DLD1 (cell line): ENCODE measurements around the gene GSN.

Source experiments
- in situ Hi-C: cut with HindIII; loops from 2 replicates; pipeline ENCODE4 v1.10.0; 2017; ENCODE audit warnings: low sequenced_read_pairs

Gene GSN

DNA sequence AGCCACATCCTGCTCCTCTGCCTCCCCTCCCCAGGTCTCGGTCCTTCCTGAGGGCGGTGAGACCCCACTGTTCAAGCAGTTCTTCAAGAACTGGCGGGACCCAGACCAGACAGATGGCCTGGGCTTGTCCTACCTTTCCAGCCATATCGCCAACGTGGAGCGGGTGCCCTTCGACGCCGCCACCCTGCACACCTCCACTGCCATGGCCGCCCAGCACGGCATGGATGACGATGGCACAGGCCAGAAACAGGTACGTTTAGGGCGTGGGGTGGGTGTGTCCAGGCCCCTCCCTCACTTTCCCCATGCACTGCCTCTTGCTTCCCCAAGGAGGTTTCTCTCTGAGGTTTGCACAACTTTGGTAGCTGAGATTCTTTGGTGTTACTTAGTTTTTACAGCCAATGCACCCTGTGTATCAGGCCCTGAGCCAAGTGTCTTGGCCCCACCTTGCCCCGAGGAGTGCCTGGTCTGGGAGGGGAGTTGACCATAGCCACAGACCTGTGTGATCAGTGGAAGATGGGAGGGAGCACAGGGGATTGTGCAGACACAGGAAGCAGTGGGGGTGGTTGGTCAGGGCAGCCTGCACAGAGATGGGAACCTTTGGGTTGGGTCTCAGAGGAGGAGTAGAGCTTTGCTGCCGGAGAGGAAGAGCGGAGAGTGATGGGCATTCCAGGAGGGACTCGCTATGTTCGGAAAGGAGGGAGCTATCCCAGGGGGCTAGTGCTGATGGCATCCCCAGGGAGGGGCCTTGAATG lies 50.8 kb downstream of the GSN start:
- in situ Hi-C loops = no loop called here

DNA sequence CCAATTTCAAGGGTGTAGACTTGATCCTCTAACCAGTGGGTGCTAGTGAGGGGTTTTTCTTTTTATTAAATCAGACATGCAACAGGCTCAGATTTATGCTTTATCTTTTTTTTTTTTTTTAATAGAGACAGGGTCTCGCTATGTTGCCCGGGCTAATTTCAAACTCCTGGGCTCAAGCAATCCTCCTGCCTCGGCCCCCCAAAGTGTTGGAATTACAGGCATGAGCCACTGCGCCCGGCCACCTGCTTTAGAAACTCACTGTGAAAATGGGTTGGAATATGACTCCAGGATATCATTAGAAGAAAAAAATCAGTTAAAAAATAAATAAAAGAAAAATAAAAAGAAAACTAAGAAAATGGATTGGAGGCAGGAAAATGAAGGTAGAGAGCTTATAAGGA lies 51.4 kb downstream of the GSN start:
- in situ Hi-C loops = no loop called here

DNA sequence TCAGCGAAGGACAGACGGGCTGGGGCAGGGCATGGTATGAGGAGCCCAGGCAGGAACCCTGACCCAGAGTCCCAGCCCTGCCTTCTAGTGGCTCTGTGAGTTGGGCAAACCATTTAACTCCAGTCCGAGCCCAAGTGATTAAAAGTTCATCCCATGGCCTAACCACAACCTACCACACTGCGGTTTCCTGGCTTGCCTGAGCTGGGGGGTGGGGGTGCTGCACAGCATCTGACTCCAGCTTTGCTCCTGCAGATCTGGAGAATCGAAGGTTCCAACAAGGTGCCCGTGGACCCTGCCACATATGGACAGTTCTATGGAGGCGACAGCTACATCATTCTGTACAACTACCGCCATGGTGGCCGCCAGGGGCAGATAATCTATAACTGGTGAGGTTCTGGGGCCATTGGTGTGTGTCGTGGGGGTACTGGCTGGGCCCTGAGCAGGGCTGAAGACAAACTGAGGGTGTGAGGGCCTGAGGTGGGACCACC lies 53.1 kb downstream of the GSN start:
- in situ Hi-C loops = no loop called here

DNA sequence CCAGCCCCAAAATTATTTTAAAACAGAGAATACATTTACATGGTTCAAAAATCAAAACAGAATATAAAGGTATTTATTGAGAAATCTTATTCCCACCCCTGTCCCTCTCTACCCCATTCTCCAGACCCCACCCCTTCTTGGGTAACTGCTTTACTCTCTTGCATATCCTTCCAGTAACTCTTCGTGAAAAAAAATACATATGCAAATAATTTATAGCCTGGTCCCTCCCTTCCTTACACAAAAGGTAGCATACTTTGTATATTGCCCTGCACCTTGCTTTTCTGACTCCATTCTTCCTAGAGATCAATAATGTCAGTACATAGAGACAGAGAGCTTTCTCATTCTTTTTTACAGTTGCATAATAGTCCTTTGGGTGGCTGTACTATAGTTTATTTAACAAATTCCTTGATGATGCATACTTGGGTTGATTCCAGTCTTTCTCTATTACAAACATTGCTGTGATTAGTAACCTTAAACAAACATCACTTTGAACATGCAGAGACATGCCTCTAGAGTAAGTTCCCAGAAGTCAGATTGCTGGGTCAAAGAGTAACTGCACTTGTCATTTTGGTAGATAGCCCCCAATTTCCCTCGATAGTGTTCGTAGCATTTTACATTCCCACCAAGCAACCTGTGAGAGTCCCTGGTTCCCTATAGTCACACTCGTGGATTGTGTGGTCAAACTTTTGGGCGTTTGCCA lies 54.2 kb downstream of the GSN start:
- in situ Hi-C loops = no loop called here

DNA sequence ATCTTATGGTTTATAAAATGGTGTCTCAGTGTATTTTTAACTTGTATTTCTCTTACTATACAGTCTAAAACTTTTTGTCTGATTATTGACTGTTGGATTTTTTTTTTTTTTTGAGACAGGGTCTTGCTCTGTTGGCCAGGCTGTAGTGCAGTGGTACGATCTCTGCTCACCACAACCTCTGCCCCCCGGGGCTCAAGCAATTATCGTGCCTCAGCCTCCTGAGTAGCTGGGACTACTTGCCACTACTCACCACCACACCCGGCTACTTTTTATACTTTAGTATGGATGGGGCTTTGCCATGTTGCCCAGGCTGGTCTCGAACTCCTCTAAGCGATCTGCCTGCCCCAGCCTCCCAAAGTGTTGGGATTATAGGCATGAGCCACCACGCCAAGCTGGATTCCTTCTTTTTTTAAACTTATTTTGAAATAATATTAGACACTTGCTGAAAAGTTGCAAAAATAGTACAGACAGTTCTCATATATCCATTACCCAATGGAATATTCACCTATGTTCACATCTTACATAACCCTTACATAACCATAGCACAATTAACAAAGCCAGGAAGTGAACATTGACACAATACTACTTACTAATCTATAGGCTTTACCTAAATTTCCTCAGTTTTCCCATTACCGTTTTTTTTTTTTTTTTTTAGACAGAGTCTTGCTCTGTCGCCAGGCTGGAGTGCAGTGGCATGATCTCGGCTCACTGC lies 54.9 kb downstream of the GSN start:
- in situ Hi-C loops = no loop called here

DNA sequence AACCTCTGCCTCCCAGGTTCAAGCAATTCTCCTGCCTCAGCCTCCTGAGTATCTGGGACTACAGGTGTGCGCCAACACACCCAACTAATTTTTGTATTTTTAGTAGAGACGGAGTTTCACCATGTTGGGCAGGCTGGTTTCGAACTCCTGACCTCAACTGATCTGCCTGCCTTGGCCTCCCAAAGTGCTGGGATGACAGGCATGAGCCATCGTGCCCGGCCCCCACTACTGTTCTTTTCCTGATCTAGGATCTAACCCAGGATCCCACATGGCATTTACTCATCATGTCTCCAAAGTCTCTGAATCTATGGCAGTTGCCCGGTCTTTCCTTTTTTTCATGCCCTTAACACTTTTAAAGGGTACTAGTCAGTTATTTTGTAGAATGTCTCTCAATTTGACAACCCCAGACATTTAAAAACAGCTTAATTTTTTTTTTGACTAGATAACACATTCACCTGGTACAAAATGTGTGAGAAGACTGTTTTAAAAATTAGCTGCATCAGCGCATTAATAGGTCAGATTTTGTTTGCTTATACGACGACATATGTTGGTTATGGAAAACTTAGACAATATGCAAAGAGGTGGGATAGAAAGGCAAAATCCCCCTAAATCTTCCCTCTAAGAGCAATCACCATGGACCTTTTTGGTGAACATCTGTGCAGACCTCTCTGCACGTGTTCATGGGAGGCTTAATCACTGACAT lies 55.6 kb downstream of the GSN start:
- in situ Hi-C loops = no loop called here

DNA sequence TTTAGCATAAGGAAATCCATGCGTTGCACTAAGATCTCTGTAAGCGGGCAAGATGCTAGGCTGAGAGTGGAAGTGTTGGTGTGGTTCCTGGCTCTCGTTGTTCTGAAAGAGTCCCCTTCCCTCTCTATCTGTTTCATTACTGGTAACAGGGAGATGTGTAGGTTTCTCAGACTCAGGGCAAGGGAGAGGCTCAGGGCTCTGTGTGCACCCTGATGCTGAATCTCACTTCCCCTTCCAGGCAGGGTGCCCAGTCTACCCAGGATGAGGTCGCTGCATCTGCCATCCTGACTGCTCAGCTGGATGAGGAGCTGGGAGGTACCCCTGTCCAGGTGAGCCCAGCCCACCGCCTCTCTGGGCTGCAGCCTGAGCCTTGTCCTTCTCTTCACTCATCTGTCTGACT lies 56.4 kb downstream of the GSN start:
- in situ Hi-C loops = no loop called here

DNA sequence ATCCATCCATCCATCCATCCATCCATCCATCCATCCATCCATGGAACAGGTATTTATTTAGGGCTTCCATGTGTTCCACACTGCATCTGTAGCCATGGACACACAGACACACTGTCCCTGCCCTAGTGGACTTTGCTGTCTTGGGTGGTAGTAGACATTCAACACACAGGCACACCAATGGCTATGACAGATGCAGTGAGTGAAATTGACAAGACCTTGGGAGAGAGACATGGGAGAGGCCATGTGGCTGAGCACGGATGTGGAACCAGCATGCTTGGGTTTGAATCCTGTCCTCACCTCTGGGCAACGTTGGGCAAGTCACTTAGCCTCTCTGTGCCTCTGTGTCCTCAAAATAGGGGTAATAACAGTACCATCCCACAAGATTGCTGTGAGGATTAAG lies 56.8 kb downstream of the GSN start:
- in situ Hi-C loops = no loop called here

DNA sequence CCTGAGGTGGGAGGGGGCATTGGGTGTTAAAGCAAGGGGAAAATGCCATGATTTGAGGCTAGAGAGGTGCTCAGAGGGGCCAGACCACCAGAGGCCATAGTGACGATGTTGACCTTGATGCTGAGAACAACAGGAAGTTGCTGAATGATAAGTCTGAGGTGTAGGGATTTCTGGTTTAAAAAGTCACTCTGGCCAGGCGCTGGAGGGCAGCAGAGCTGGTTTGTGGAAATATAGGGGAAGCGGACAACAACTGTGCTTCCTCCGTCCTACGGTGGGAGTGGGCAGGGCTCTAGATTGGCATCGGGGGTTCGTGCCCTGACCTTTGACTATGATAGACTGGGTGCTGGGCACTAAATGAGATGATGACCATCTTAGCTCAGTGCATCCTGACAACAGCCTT lies 57.4 kb downstream of the GSN start:
- in situ Hi-C loops = no loop called here

DNA sequence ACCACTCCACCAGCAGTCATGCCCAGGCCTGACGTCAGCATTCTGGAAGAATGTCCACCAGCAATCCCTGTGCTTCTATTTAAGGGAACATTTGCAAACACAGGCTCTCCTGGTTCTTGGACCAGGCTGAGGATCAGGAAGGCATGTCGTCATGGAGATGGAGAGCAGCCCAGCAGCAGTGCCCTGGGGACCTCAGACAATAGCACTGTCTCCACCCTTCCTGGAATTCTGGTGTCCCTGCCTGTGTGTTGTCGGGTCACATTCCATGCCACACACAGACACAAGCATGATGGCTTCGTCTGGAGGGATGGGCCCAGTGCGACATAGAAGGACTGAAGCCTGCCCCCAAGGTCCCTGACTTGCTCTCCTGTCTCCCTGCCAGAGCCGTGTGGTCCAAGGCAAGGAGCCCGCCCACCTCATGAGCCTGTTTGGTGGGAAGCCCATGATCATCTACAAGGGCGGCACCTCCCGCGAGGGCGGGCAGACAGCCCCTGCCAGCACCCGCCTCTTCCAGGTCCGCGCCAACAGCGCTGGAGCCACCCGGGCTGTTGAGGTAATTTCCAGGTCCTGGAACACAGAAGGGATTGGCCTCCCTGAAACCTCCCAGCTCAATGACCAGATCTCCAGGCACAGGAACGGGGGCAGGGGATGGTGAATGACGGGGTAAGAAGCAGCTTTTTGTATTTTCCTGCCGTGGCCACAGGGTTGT lies 58.3 kb downstream of the GSN start:
- in situ Hi-C loops = no loop called here

DNA sequence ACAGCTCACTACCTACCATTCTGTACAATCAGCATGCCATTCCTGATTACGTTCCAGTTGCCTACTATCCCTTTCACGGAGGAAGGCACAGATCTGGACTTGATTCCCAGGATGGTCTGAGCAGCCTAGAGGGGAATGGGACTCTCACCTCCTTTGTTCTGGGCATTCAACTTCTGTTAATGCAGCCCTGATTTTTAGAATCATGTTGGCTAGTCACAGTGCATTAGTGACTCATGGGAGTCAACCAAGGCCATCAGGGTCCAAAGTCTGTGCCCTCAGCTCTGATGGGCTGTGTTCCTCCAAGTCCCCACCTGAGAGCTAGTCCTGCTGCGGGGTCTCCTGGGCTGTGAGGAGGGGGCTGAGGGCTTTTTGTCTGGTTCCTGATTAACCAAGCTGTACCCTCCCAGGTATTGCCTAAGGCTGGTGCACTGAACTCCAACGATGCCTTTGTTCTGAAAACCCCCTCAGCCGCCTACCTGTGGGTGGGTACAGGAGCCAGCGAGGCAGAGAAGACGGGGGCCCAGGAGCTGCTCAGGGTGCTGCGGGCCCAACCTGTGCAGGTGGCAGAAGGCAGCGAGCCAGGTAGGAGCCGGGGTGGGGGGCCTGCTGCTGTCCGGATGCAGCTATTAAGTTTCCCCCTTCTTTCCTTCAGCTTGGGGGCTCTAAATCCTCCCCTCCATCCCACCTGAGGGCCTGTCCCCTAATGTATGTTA lies 59.1 kb downstream of the GSN start:
- in situ Hi-C loops = no loop called here

DNA sequence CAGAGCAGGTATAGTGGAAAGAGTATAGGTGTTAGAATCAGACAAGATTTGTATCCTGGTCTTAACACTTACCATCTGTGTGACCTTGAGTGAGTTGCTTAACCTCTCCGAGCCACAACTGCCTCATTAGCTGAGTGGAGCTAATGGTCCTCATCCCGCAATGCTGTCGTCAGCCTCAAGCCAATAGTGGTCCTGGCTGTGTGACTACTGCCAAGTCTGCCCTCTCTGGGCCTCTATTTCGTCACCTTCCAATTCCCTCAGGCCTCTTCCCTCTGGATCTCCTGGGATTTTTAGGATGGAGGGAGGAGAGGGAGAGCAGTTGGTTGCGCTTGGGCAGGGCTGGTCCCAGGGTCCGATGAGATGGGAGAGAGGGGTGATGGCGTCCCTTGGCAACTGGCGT lies 60.5 kb downstream of the GSN start:
- in situ Hi-C loops = no loop called here

DNA sequence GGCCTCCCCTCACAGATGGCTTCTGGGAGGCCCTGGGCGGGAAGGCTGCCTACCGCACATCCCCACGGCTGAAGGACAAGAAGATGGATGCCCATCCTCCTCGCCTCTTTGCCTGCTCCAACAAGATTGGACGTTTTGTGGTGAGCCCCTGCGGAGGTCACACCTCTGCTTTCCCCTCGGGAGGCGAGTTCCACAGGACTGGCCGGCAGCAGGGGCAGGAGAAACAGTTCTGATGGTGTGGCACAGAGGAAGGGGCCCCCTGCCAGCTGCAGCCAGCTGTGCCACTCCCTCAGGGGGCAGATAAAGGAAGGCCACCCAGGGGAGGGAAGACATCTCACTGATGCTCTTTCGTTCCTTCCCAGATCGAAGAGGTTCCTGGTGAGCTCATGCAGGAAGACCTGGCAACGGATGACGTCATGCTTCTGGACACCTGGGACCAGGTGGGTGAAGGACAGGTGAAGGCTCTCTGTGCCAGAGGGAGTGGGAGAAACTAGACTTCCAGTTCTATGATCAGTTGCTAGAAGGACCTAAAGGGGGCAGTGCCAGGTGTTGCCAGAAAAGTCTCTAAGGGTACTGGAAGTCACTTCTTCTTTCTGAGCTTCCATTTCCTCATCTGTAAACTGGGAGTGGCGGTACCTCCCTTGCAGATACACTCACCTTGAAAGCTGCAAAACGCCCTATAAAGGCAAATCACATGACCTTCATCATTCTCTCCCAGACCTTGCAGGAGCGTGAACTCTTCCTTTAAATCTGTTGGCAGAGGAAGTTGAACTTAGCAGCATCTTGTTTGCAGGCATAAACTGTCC lies 61.1 kb downstream of the GSN start:
- in situ Hi-C loops = no loop called here

DNA sequence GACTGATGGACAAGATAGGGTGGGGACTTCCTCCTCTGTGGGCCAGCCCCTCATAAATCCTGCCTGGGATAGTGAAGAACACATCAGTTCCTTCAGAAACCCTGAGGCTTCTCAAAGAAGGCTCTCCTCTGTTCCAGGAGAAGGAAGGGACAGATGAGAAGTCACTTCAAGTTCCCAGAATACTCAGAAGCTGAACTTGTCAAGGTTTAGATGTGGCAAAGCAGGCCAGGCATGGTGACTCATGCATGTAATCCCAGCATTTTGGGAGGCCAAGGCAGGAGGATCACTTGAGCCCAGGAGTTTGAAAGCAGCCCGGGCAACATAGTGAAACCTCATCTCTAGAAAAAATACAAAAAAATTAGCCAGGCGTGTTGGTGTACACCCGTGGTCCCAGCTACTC lies 63.6 kb downstream of the GSN start:
- in situ Hi-C loops = no loop called here

DNA sequence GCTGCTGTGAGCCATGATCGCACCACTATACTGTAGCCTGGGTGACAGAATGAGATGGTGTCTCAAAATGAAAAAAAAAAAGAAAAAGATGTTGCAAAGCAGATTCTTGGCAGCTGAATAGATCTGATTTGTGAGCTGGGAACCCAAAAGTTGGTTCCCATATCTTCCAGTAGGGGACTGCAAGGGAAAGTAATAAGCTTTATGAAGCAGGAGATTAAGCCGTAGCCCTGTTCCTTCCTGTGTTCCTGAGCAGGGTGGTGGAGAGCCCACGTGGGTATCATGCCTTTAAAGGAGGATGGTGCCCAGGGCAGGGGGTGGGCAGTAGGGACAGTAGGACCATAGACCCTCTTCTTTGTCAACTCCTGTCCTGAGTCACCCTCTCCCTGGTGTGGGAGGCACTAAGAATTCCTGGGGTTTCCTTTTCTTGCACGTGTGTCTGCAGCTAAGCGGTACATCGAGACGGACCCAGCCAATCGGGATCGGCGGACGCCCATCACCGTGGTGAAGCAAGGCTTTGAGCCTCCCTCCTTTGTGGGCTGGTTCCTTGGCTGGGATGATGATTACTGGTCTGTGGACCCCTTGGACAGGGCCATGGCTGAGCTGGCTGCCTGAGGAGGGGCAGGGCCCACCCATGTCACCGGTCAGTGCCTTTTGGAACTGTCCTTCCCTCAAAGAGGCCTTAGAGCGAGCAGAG lies 64.2 kb downstream of the GSN start:
- in situ Hi-C loops = no loop called here

DNA sequence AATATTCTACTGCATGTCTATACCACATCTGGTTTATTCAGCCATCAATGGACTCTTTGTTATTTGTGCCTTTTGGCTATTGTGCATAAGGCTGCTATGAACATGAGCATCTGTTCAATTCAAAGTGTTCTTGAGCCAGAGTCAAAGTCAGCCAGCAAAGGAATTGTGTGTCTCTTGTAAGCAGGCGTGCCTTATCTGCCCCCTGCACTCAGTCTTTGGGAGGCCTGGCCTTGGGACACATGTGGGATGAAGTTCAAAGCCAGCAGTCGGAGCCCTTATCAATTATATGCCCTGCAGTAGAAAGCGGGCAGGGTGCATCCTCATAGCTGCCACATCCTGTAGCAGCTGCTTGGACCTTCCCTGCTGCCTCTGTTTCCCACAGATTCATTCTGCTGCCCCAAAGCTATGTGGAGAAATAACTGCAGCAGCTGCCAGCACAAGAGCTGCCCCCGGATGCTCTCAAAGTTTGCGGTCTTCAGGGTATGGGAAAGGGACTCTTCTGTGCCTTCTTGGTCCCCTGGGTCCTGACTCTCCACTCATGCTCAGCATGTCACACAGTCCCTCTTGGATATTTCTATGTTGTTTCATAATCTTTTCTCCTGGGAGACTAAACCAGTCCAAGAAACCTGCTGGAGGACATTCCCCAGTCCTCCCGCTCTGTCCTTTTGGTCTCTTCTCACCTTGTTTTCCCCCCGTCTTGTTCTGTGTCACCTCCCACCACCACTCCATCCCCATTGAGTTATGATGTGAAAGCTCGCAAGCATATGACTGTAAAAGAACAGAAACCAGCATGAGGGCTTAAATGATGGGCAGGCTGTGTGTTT lies 66.2 kb downstream of the GSN start:
- in situ Hi-C loops = no loop called here

DNA sequence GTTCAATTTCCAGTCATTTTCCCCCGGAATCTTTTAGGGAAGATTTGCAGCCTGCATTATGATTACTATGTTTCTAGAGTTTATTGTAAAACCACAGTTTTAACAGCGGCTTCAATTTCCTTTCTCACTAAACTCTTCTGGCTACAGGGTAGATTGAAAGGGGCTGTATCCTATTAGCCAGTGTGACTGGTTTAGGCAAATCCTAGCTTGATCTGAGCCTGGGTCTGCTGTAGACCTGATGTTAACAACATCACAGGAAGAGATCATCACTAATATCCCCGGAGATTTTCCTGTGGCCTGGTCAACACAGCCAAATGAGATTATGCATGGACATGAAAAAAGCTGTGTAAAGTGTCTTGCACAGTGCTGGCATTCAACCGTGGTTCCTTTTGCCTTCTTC lies 68.7 kb downstream of the GSN start:
- in situ Hi-C loops = no loop called here

DNA sequence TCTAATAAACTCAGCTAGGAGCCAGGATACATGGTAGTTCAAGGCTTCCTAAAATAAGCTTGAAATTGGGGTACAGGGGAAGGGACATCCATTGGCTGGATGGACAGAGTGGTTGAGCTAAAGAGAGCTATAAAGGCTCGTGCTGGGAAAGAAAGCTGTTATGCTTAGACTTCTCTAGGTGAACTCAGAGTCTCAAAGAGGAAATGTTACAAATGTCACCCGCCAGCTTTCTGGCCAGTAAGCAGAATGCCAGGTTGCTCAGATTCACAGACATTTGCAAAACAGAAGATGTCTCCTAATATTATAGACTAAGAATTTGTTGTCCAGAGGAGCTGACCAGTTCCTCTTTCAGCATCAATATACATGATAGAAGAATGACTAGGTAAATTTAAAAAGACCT lies 71.5 kb downstream of the GSN start:
- in situ Hi-C loops = no loop called here
